ENCODE measurements around the gene DNAH1. TPM values are rescaled to one million over a fixed set of nuclear protein-coding genes. Genes with fewer than 3 reads are reported as not detected.

The DNAH1 gene
- polyA plus RNA-seq, 1 donor (not counting 4 experiments of a cell fraction or from before 2014, with no cell fraction given), result 0.33 TPM

DNA sequence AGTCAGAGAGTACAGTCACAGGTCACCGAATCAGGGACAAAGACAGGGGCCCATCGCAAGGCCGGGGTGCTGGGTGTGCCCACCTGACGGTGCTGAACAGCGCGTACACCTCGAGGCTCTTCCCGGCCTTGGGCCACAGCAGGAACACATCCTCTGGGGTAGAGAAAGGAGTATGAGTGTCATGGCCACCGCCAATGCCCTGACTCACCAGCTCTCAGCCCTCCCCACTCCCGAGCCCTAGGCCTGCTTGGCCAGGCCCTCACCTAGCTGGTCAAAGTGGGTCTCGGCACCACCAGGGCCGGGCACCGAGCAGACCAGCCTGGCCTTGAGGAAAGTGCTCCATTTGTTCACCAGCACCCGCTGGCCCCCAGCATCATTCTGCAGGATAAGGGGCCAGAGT lies 124.6 kb downstream of the DNAH1 start:
- FAIRE-seq, result no peak
- Histone ChIP-seq H3K79me2 (ENCODE audit: control insufficient read depth, insufficient read depth, low read length) (no peaks in the 10 kb centered on the region), H2AFZ (ENCODE audit: control insufficient read depth, low read length) (no peak overlapping the region), H4K20me1 (ENCODE audit: control insufficient read depth, extremely low read depth, insufficient read depth, low read length) (no peaks in the 10 kb centered on the region), H3K4me2 (ENCODE audit: control insufficient read depth, extremely low read depth, insufficient read depth, low read depth, low read length) (no peak overlapping the region), H3K9me3 (ENCODE audit: control insufficient read depth, low read depth, low read length) (no peaks in the 10 kb centered on the region), H3K9ac (ENCODE audit: control insufficient read depth, extremely low read depth, insufficient read depth, low read length) (no peak overlapping the region), H3K27ac (ENCODE audit: control insufficient read depth, insufficient read depth, low read length) (no peak overlapping the region), H3K4me1 (ENCODE audit: control insufficient read depth, extremely low read depth, insufficient read depth, low read length) (peaks cover 10% of the 10 kb centered on the region), H3K27me3 (ENCODE audit: control insufficient read depth, extremely low read depth, insufficient read depth, low read length) (no peaks in the 10 kb centered on the region), H3K9me1 (ENCODE audit: control insufficient read depth, extremely low read depth, insufficient read depth, low read length) (no peaks in the 10 kb centered on the region), H3K36me3 (ENCODE audit: control insufficient read depth in 2 of 2, extremely low read depth in 1 of 2, insufficient read depth in 2 of 2, low read length in 2 of 2) (no peaks in the 10 kb centered on the region), H3K4me3 (ENCODE audit: control insufficient read depth in 2 of 3, extremely low read depth in 1 of 3, insufficient read depth in 2 of 3, low read depth in 1 of 3, low read length in 3 of 3) (no peak overlapping the region)
- TF ChIP-seq, protein P1, sequence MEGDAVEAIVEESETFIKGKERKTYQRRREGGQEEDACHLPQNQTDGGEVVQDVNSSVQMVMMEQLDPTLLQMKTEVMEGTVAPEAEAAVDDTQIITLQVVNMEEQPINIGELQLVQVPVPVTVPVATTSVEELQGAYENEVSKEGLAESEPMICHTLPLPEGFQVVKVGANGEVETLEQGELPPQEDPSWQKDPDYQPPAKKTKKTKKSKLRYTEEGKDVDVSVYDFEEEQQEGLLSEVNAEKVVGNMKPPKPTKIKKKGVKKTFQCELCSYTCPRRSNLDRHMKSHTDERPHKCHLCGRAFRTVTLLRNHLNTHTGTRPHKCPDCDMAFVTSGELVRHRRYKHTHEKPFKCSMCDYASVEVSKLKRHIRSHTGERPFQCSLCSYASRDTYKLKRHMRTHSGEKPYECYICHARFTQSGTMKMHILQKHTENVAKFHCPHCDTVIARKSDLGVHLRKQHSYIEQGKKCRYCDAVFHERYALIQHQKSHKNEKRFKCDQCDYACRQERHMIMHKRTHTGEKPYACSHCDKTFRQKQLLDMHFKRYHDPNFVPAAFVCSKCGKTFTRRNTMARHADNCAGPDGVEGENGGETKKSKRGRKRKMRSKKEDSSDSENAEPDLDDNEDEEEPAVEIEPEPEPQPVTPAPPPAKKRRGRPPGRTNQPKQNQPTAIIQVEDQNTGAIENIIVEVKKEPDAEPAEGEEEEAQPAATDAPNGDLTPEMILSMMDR (optimal IDR thresholded peaks at IDR 0.05 in 1 of 3, IDR thresholded peaks at IDR 0.05 in 1 of 3, conservative IDR thresholded peaks at IDR 0.05 in 1 of 3; ENCODE audit: extremely low read depth in 1 of 3, insufficient read depth in 2 of 3, low read length in 3 of 3), result no peak
- no peak for DNase-seq (ENCODE audit: low read depth, low spot score)
- dilution Hi-C loops (cut with MboI; ENCODE audit: extremely low pct_ligation_motif_present, low sequenced_read_pairs), result no loop called here

DNA sequence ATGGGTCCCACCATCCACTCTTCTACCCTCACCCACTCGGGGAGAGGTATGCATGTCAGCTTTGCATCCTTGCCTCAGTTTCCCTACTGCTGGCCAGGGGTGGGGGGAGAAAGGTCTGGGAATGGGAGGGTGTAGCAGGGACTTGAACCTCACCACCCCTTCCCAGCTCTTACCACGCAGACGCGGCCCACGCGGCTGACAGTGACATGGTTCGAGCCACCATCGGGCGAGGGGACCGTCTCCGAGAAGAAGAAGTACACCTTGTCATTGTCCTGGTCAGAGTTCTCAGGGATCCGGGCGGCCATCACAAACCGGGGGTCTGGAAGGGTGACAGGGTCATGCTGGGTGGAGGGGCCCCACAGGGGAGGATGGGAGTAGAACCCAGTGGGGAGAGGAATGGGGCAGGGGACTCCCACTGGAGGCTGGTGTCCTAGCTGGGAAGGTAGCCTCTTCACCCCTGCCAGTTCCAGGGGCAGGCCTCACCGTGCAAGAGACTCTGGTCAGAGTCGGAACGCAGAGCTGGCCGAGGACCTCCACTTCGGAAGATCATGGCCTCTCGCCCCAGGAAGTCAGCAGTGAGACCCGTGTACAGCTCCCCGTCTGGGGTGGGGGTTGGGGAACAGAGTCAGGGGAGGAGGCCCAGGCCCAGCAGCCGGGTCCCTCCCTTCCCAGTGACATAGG lies 125.1 kb downstream of the DNAH1 start:
- Histone ChIP-seq H3K27me3 (ENCODE audit: control insufficient read depth, extremely low read depth, insufficient read depth, low read length) (no peaks in the 10 kb centered on the region), H3K4me3 (ENCODE audit: control insufficient read depth in 2 of 3, extremely low read depth in 1 of 3, insufficient read depth in 2 of 3, low read depth in 1 of 3, low read length in 3 of 3) (no peak overlapping the region), H3K9me1 (ENCODE audit: control insufficient read depth, extremely low read depth, insufficient read depth, low read length) (no peaks in the 10 kb centered on the region), H3K27ac (ENCODE audit: control insufficient read depth, insufficient read depth, low read length) (no peak overlapping the region), H3K9ac (ENCODE audit: control insufficient read depth, extremely low read depth, insufficient read depth, low read length) (no peak overlapping the region), H3K9me3 (ENCODE audit: control insufficient read depth, low read depth, low read length) (no peaks in the 10 kb centered on the region), H4K20me1 (ENCODE audit: control insufficient read depth, extremely low read depth, insufficient read depth, low read length) (no peaks in the 10 kb centered on the region), H2AFZ (ENCODE audit: control insufficient read depth, low read length) (no peak overlapping the region), H3K36me3 (ENCODE audit: control insufficient read depth in 2 of 2, extremely low read depth in 1 of 2, insufficient read depth in 2 of 2, low read length in 2 of 2) (no peaks in the 10 kb centered on the region), H3K79me2 (ENCODE audit: control insufficient read depth, insufficient read depth, low read length) (no peaks in the 10 kb centered on the region), H3K4me2 (ENCODE audit: control insufficient read depth, extremely low read depth, insufficient read depth, low read depth, low read length) (no peak overlapping the region), H3K4me1 (ENCODE audit: control insufficient read depth, extremely low read depth, insufficient read depth, low read length) (peaks cover 10% of the 10 kb centered on the region)
- DNase-seq (ENCODE audit: low read depth, low spot score) (no peak), FAIRE-seq (no peak)
- TF ChIP-seq, protein P1 (optimal IDR thresholded peaks at IDR 0.05 in 1 of 3, IDR thresholded peaks at IDR 0.05 in 1 of 3, conservative IDR thresholded peaks at IDR 0.05 in 1 of 3; ENCODE audit: extremely low read depth in 1 of 3, insufficient read depth in 2 of 3, low read length in 3 of 3), result no peak
- no peak for TF ChIP-seq EZH2 (IDR thresholded peaks at IDR 0.05; ENCODE audit: low read length)
- dilution Hi-C loops (cut with MboI; ENCODE audit: extremely low pct_ligation_motif_present, low sequenced_read_pairs), result no loop called here

All from keratinocyte (primary cell).